K562 (cell line): Measurements from ENCODE around the gene MAP2K4. TPM values are rescaled to one million over a fixed set of nuclear protein-coding genes. Genes with fewer than 3 reads are reported as not detected.

Experiments
- ATAC-seq: fragments of 200-7000 bp; cut with Tn5 transposase; 3 replicates; pipeline ENCODE4 v1.9.1; 2020; ENCODE audit warnings: moderate library complexity
- BruUV-seq: library from RNA; stranded (reverse); fragments of 400-500 nt; replicated peaks from 2 replicates; lab custom pipeline; 2021; lab: Mats Ljungman, UMichigan
- CTCF ChIA-PET: fragments of 300-600 bp; formaldehyde crosslinking; extraction: SDS; loops from one replicate; lab custom pipeline; 2021; ENCODE audit warnings: low intra/inter-chr PET ratio; lab: Yijun Ruan, JAX
- POLR2A ChIA-PET: fragments of 300-600, 350-650 bp; sonication (Branson Sonifier 250); formaldehyde crosslinking; extraction: SDS; loops from one replicate; lab custom pipeline; 2021; ENCODE audit warnings: antibody characterized with exemption, inconsistent platforms; lab: Yijun Ruan, JAX
- DNase-seq, 4 experiments: peaks; one replicate each; pipeline versions ENCODE4 v3.0.0 to v3.0.0-alpha.2; 2011 to 2018; ENCODE audit warnings: low spot score in 3 of 4, mixed read lengths in 3 of 4; ENCODE audit errors: extremely low read depth in 1 of 4
- FAIRE-seq: peaks from 2 replicates; lab custom pipeline; 2011; peaks lifted over from hg19 to GRCh38; lab: Jason Lieb, UNC
- H2AFZ ChIP-seq: 2 replicates; pipeline ENCODE4 v1.6.0; 2011; ENCODE audit warnings: low read depth, low read length, control low read depth, inconsistent platforms
- H3K27ac ChIP-seq: fragments of 200-600 bp; 3 replicates; pipeline ENCODE4 v1.8.0; 2011; ENCODE audit warnings: low read depth, mild to moderate bottlenecking, control low read depth, inconsistent platforms, low read length, moderate library complexity, mixed read lengths; ENCODE audit errors: extremely low read depth
- H3K27me3 ChIP-seq, 2 experiments: fragments of 300-600 bp in 1 of 2; 2 replicates in 1 of 2; 3 replicates in 1 of 2; pipeline versions ENCODE4 v1.6.0 to v1.8.0; 2011; ENCODE audit warnings: inconsistent platforms in 2 of 2, low read length in 2 of 2, mild to moderate bottlenecking in 1 of 2, mixed read lengths in 1 of 2, moderate library complexity in 1 of 2; ENCODE audit not compliant: control insufficient read depth in 2 of 2, insufficient read depth in 2 of 2
- H3K36me3 ChIP-seq: fragments of 300-600 bp; 3 replicates; pipeline ENCODE4 v1.8.0; 2011; ENCODE audit warnings: mild to moderate bottlenecking, low read length, inconsistent platforms; ENCODE audit not compliant: control insufficient read depth, insufficient read depth
- H3K4me1 ChIP-seq, 2 experiments: fragments of 200-600 bp in 1 of 2; replicated peaks in 1 of 2; 2 replicates in 1 of 2; 3 replicates in 1 of 2; pipeline versions ENCODE4 v1.5.1 to v1.8.0; 2011; ENCODE audit warnings: inconsistent platforms in 2 of 2, low read length in 2 of 2, mild to moderate bottlenecking in 1 of 2, mixed read lengths in 1 of 2, moderate library complexity in 1 of 2; ENCODE audit not compliant: control insufficient read depth in 2 of 2, insufficient read depth in 2 of 2
- H3K4me2 ChIP-seq: 2 replicates; pipeline ENCODE4 v1.6.1; 2011; ENCODE audit warnings: low read length, control low read depth, inconsistent platforms, mixed read lengths; ENCODE audit not compliant: insufficient read depth
- H3K4me3 ChIP-seq: fragments of 200-600 bp; sonication (generic), shearing (Covaris generic); 2 replicates; pipeline ENCODE4 v1.5.1; 2016; ENCODE audit warnings: control low read depth, inconsistent platforms
- H3K79me2 ChIP-seq: fragments of 200-600 bp; 3 replicates; pipeline ENCODE4 v1.8.0; 2011; ENCODE audit warnings: low read length, inconsistent platforms; ENCODE audit not compliant: control insufficient read depth, insufficient read depth
- H3K9ac ChIP-seq, 2 experiments: 2 replicates each; pipeline versions ENCODE4 v1.6.0 to v1.6.1; 2011; ENCODE audit warnings: low read depth in 2 of 2, low read length in 2 of 2, control low read depth in 1 of 2, inconsistent platforms in 1 of 2, mild to moderate bottlenecking in 1 of 2, mixed read lengths in 1 of 2; ENCODE audit not compliant: insufficient read depth in 1 of 2
- H3K9me1 ChIP-seq: one replicate; pipeline ENCODE4 v1.6.0; 2011; ENCODE audit warnings: inconsistent platforms, mild to moderate bottlenecking, low read length, moderate library complexity; ENCODE audit not compliant: control insufficient read depth, insufficient read depth
- H3K9me3 ChIP-seq: replicated peaks from 2 replicates; pipeline ENCODE4 v1.5.1; 2011; ENCODE audit warnings: low read depth, low read length, inconsistent platforms; ENCODE audit not compliant: control insufficient read depth, insufficient read depth
- H4K20me1 ChIP-seq: replicated peaks from 2 replicates; pipeline ENCODE4 v1.6.1; 2011; ENCODE audit warnings: low read length, inconsistent platforms, mixed read lengths; ENCODE audit not compliant: control insufficient read depth, insufficient read depth
- ATF3 ChIP-seq, 2 experiments: fragments of 450-650 bp in 1 of 2; sonication (generic) in 1 of 2; formaldehyde crosslinking in 1 of 2; IDR thresholded peaks in 1 of 2; conservative IDR thresholded peaks in 1 of 2; 2 replicates each; pipeline versions ENCODE4 v1.6.1 to v1.8.1; 2016 to 2023; ENCODE audit warnings: mild to moderate bottlenecking in 2 of 2, moderate library complexity in 2 of 2, inconsistent platforms in 1 of 2, missing genetic modification reagents in 1 of 2
- BACH1 ChIP-seq: fragments of 200-800 bp; sonication (Bioruptor generic); IDR thresholded peaks from 2 replicates; pipeline ENCODE4 v1.6.1; 2016; ENCODE audit warnings: missing genetic modification characterization, missing compliant biosample characterization
- CGGBP1 ChIP-seq: fragments of 250-450 bp; sonication (Bioruptor Pico); IDR thresholded peaks from 2 replicates; pipeline ENCODE4 v1.9.0; 2021; ENCODE audit warnings: mild to moderate bottlenecking
- NFIC ChIP-seq: fragments of 450-650 bp; IDR thresholded peaks from 2 replicates; pipeline ENCODE4 v1.6.1; 2017; ENCODE audit warnings: mild to moderate bottlenecking, inconsistent platforms
- SIX5 ChIP-seq, 2 experiments: IDR thresholded peaks; 2 replicates each; pipeline ENCODE4 v1.6.1; 2011; ENCODE audit warnings: low read length in 2 of 2, borderline replicate concordance in 1 of 2, low read depth in 1 of 2, mild to moderate bottlenecking in 1 of 2, moderate library complexity in 1 of 2; ENCODE audit not compliant: insufficient read depth in 1 of 2
- ZC3H4 ChIP-seq: sonication (generic); formaldehyde crosslinking; IDR thresholded peaks from 2 replicates; pipeline ENCODE4 v1.9.0; 2021; ENCODE audit warnings: missing genetic modification reagents, borderline replicate concordance
- ZNF175 ChIP-seq: fragments of 200-800 bp; sonication (Bioruptor generic); IDR thresholded peaks from 2 replicates; pipeline ENCODE4 v1.6.1; 2016; ENCODE audit warnings: low read depth, mild to moderate bottlenecking, missing genetic modification characterization, missing compliant biosample characterization
- WGBS: fragments of 100-300 bp; shearing (Covaris generic); methylation state at CpG from one replicate; pipeline ENCODE4 v1.1.6; 2016; ENCODE audit warnings: low coverage, mixed read lengths; ENCODE audit not compliant: insufficient coverage; ENCODE audit errors: missing lambda C conversion rate; 5-methylcytosine and 5-hydroxymethylcytosine counted together
- in situ Hi-C: fragments of 300-500 bp; cut with MboI; formaldehyde crosslinking; loops from 4 replicates; pipeline ENCODE4 v1.15.0; 2018; ENCODE audit warnings: inconsistent platforms, mixed read lengths
- intact Hi-C: fragments of 100-400 bp; cut with micrococcal nuclease; formaldehyde crosslinking; loops from 2 replicates; pipeline ENCODE4 v1.14.2; 2022
- polyA plus RNA-seq, 8 experiments: library from polyadenylated mRNA; depleted of rRNA in 4 of 8; stranded (reverse) in 5 of 8; unstranded in 3 of 8; fragments of >200 nt; fragmentation: Nextera tagmentation in 2 of 8; fragmentation: Illumina TruSeq in 1 of 8; extraction: Ambion mirVana in 2 of 8; extraction: Trizol in 1 of 8; gene quantifications; 2 replicates each; pipeline versions ENCODE4 v1.2.1 to v1.2.3, GENCODE V29; 2011 to 2014; ENCODE audit warnings: inconsistent platforms in 1 of 8, missing spikeins in 1 of 8
- total RNA-seq, 7 experiments: library from RNA; depleted of rRNA in 6 of 7; stranded (reverse); fragments of >200 nt in 6 of 7; fragmentation: Illumina TruSeq in 2 of 7; extraction: Trizol in 2 of 7; gene quantifications; 2 replicates each; pipeline versions ENCODE4 v1.2.1 to v1.2.3, GENCODE V29; 2011 to 2021; ENCODE audit warnings: low replicate concordance in 1 of 7

MAP2K4 gene
- total and polyA plus RNA-seq, 9 of the 15 experiments (the other 6 are each of a cell fraction or from before 2014, with no cell fraction given): 3.0 to 15.9 (median 10.8) TPM

- CTCF ChIA-PET: no interaction called here
- ATAC-seq: no peak
Measured at GRCh38 chr17:12057520-12057919, 36.8 kb downstream of the MAP2K4 start.

GRCh38 chr17:12058535-12058934 lies 37.9 kb downstream of the MAP2K4 start:
- intact Hi-C loops: no loop called here

More at GRCh38 chr17:12057520-12057919, 36.8 kb downstream of the MAP2K4 start:
- no peak overlapping the region for H2AFZ ChIP-seq
- intact Hi-C loops: no loop called here
- H3K79me2 ChIP-seq: peaks cover 9% of the 10 kb centered on the region
- FAIRE-seq: no peak
- H3K4me3 ChIP-seq: no peak overlapping the region
- in situ Hi-C loops: no loop called here
- no peaks in the 10 kb centered on the region for H3K9me3 ChIP-seq
- no peaks in the 10 kb centered on the region for H3K27me3 ChIP-seq
- H4K20me1 ChIP-seq: 0 out of 2 replicates have a peak, but pooled peaks cover 4% of the 10 kb centered on the region
- H3K9me1 ChIP-seq: no peaks in the 10 kb centered on the region
- TF ChIP-seq ATF3 (IDR thresholded peaks at IDR 0.05) (peak; percentile 37), ATF3 (CRISPR knock-in tag; conservative IDR thresholded peaks at IDR 0.05) (no peak), CGGBP1 (CRISPR knock-in tag) (no peak)
- WGBS: 89% methylated on average over 1 of the region's 1 CpG
- DNase-seq: no peak
- H3K4me2 ChIP-seq: no peak overlapping the region
- POLR2A ChIA-PET: no interaction called here
- H3K9ac ChIP-seq: no peak overlapping the region
- no peaks in the 10 kb centered on the region; a peak in 1 of 5 replicates for H3K4me1 ChIP-seq
- H3K36me3 ChIP-seq: no peaks in the 10 kb centered on the region
- BruUV-seq: no TSS peak
- H3K27ac ChIP-seq: no peak overlapping the region

More at GRCh38 chr17:12058535-12058934, 37.9 kb downstream of the MAP2K4 start:
- no peaks in the 10 kb centered on the region; a peak in 1 of 5 replicates for H3K4me1 ChIP-seq
- CTCF ChIA-PET: no interaction called here
- H3K79me2 ChIP-seq: peaks cover 6% of the 10 kb centered on the region
- no peak overlapping the region for H3K27ac ChIP-seq
- in situ Hi-C loops: no loop called here
- TF ChIP-seq ZNF175 (CRISPR knock-in tag) (no peak), NFIC (no peak), ZC3H4 (CRISPR knock-in tag) (no peak), BACH1 (no peak), SIX5 (IDR thresholded peaks at IDR 0.05; ENCODE audit: borderline replicate concordance in 1 of 2, insufficient read depth in 1 of 2, low read depth in 1 of 2, low read length in 2 of 2) (no peak)
- H2AFZ ChIP-seq: no peak overlapping the region
- DNase-seq: no peak
- no peaks in the 10 kb centered on the region for H3K9me3 ChIP-seq
- H3K36me3 ChIP-seq: no peaks in the 10 kb centered on the region
- no peak overlapping the region for H3K4me3 ChIP-seq
- H3K9me1 ChIP-seq: no peaks in the 10 kb centered on the region
- POLR2A ChIA-PET: no interaction called here
- H3K9ac ChIP-seq: no peak overlapping the region
- no TSS peak for BruUV-seq
- no peak for ATAC-seq
- 0 out of 2 replicates have a peak, but pooled peaks cover 3% of the 10 kb centered on the region for H4K20me1 ChIP-seq
- no peak for FAIRE-seq
- H3K4me2 ChIP-seq: no peak overlapping the region
- H3K27me3 ChIP-seq: no peaks in the 10 kb centered on the region
